K562 (cell line): ENCODE data around the gene TMTC2. TPM values are rescaled to one million over a fixed set of nuclear protein-coding genes. Genes with fewer than 3 reads are reported as not detected.

Source experiments
- ATAC-seq: fragments of 200-7000 bp; cut with Tn5 transposase; 3 replicates; pipeline ENCODE4 v1.9.1; 2020; ENCODE audit warnings: moderate library complexity
- BruUV-seq: library from RNA; stranded (reverse); fragments of 400-500 nt; replicated peaks from 2 replicates; lab custom pipeline; 2021; lab: Mats Ljungman, UMichigan
- CTCF ChIA-PET: fragments of 300-600 bp; formaldehyde crosslinking; extraction: SDS; loops from one replicate; lab custom pipeline; 2021; ENCODE audit warnings: low intra/inter-chr PET ratio; lab: Yijun Ruan, JAX
- POLR2A ChIA-PET: fragments of 300-600, 350-650 bp; sonication (Branson Sonifier 250); formaldehyde crosslinking; extraction: SDS; loops from one replicate; lab custom pipeline; 2021; ENCODE audit warnings: antibody characterized with exemption, inconsistent platforms; lab: Yijun Ruan, JAX
- DNase-seq, 4 experiments: peaks; one replicate each; pipeline versions ENCODE4 v3.0.0 to v3.0.0-alpha.2; 2011 to 2018; ENCODE audit warnings: low spot score in 3 of 4, mixed read lengths in 3 of 4; ENCODE audit errors: extremely low read depth in 1 of 4
- FAIRE-seq: peaks from 2 replicates; lab custom pipeline; 2011; peaks lifted over from hg19 to GRCh38; lab: Jason Lieb, UNC
- H2AFZ ChIP-seq: 2 replicates; pipeline ENCODE4 v1.6.0; 2011; ENCODE audit warnings: low read depth, low read length, control low read depth, inconsistent platforms
- H3K27ac ChIP-seq: fragments of 200-600 bp; 3 replicates; pipeline ENCODE4 v1.8.0; 2011; ENCODE audit warnings: low read depth, mild to moderate bottlenecking, control low read depth, inconsistent platforms, low read length, moderate library complexity, mixed read lengths; ENCODE audit errors: extremely low read depth
- H3K27me3 ChIP-seq, 2 experiments: fragments of 300-600 bp in 1 of 2; 2 replicates in 1 of 2; 3 replicates in 1 of 2; pipeline versions ENCODE4 v1.6.0 to v1.8.0; 2011; ENCODE audit warnings: inconsistent platforms in 2 of 2, low read length in 2 of 2, mild to moderate bottlenecking in 1 of 2, mixed read lengths in 1 of 2, moderate library complexity in 1 of 2; ENCODE audit not compliant: control insufficient read depth in 2 of 2, insufficient read depth in 2 of 2
- H3K36me3 ChIP-seq: fragments of 300-600 bp; 3 replicates; pipeline ENCODE4 v1.8.0; 2011; ENCODE audit warnings: mild to moderate bottlenecking, low read length, inconsistent platforms; ENCODE audit not compliant: control insufficient read depth, insufficient read depth
- H3K4me1 ChIP-seq, 2 experiments: fragments of 200-600 bp in 1 of 2; replicated peaks in 1 of 2; 2 replicates in 1 of 2; 3 replicates in 1 of 2; pipeline versions ENCODE4 v1.5.1 to v1.8.0; 2011; ENCODE audit warnings: inconsistent platforms in 2 of 2, low read length in 2 of 2, mild to moderate bottlenecking in 1 of 2, mixed read lengths in 1 of 2, moderate library complexity in 1 of 2; ENCODE audit not compliant: control insufficient read depth in 2 of 2, insufficient read depth in 2 of 2
- H3K4me2 ChIP-seq: 2 replicates; pipeline ENCODE4 v1.6.1; 2011; ENCODE audit warnings: low read length, control low read depth, inconsistent platforms, mixed read lengths; ENCODE audit not compliant: insufficient read depth
- H3K4me3 ChIP-seq: fragments of 200-600 bp; sonication (generic), shearing (Covaris generic); 2 replicates; pipeline ENCODE4 v1.5.1; 2016; ENCODE audit warnings: control low read depth, inconsistent platforms
- H3K79me2 ChIP-seq: fragments of 200-600 bp; 3 replicates; pipeline ENCODE4 v1.8.0; 2011; ENCODE audit warnings: low read length, inconsistent platforms; ENCODE audit not compliant: control insufficient read depth, insufficient read depth
- H3K9ac ChIP-seq, 2 experiments: 2 replicates each; pipeline versions ENCODE4 v1.6.0 to v1.6.1; 2011; ENCODE audit warnings: low read depth in 2 of 2, low read length in 2 of 2, control low read depth in 1 of 2, inconsistent platforms in 1 of 2, mild to moderate bottlenecking in 1 of 2, mixed read lengths in 1 of 2; ENCODE audit not compliant: insufficient read depth in 1 of 2
- H3K9me1 ChIP-seq: one replicate; pipeline ENCODE4 v1.6.0; 2011; ENCODE audit warnings: inconsistent platforms, mild to moderate bottlenecking, low read length, moderate library complexity; ENCODE audit not compliant: control insufficient read depth, insufficient read depth
- H3K9me3 ChIP-seq: replicated peaks from 2 replicates; pipeline ENCODE4 v1.5.1; 2011; ENCODE audit warnings: low read depth, low read length, inconsistent platforms; ENCODE audit not compliant: control insufficient read depth, insufficient read depth
- H4K20me1 ChIP-seq: replicated peaks from 2 replicates; pipeline ENCODE4 v1.6.1; 2011; ENCODE audit warnings: low read length, inconsistent platforms, mixed read lengths; ENCODE audit not compliant: control insufficient read depth, insufficient read depth
- POU5F1 ChIP-seq: fragments of 150-350 bp; IDR thresholded peaks from 2 replicates; pipeline ENCODE4 v1.6.1; 2014; ENCODE audit warnings: borderline replicate concordance, low read length, low read depth, mild to moderate bottlenecking; ENCODE audit not compliant: partially characterized antibody
- SRSF3 ChIP-seq: fragments of 200-400 bp; formaldehyde crosslinking; IDR thresholded peaks from 2 replicates; pipeline ENCODE4 v1.6.1; 2016; ENCODE audit warnings: mild to moderate bottlenecking, low read length, moderate library complexity; ENCODE audit not compliant: insufficient read depth
- TFE3 ChIP-seq: fragments of 450-650 bp; formaldehyde crosslinking; IDR thresholded peaks from 2 replicates; pipeline ENCODE4 v1.4.0; 2020; ENCODE audit warnings: mild to moderate bottlenecking, mixed read lengths
- UBTF ChIP-seq, 2 experiments: IDR thresholded peaks; 2 replicates each; pipeline ENCODE4 v1.6.1; 2012; ENCODE audit warnings: improper control_type of control experiment in 2 of 2, low read depth in 2 of 2, low read length in 2 of 2, borderline replicate concordance in 1 of 2
- ZNF41 ChIP-seq: fragments of 250-450 bp; sonication (Bioruptor Pico); conservative IDR thresholded peaks from 2 replicates; pipeline ENCODE4 v1.4.0; 2020; ENCODE audit warnings: mild to moderate bottlenecking
- WGBS: fragments of 100-300 bp; shearing (Covaris generic); methylation state at CpG from one replicate; pipeline ENCODE4 v1.1.6; 2016; ENCODE audit warnings: low coverage, mixed read lengths; ENCODE audit not compliant: insufficient coverage; ENCODE audit errors: missing lambda C conversion rate; 5-methylcytosine and 5-hydroxymethylcytosine counted together
- in situ Hi-C: fragments of 300-500 bp; cut with MboI; formaldehyde crosslinking; loops from 4 replicates; pipeline ENCODE4 v1.15.0; 2018; ENCODE audit warnings: inconsistent platforms, mixed read lengths
- intact Hi-C: fragments of 100-400 bp; cut with micrococcal nuclease; formaldehyde crosslinking; loops from 2 replicates; pipeline ENCODE4 v1.14.2; 2022
- polyA plus RNA-seq, 8 experiments: library from polyadenylated mRNA; depleted of rRNA in 4 of 8; stranded (reverse) in 5 of 8; unstranded in 3 of 8; fragments of >200 nt; fragmentation: Nextera tagmentation in 2 of 8; fragmentation: Illumina TruSeq in 1 of 8; extraction: Ambion mirVana in 2 of 8; extraction: Trizol in 1 of 8; gene quantifications; 2 replicates each; pipeline versions ENCODE4 v1.2.1 to v1.2.3, GENCODE V29; 2011 to 2014; ENCODE audit warnings: inconsistent platforms in 1 of 8, missing spikeins in 1 of 8
- total RNA-seq, 7 experiments: library from RNA; depleted of rRNA in 6 of 7; stranded (reverse); fragments of >200 nt in 6 of 7; fragmentation: Illumina TruSeq in 2 of 7; extraction: Trizol in 2 of 7; gene quantifications; 2 replicates each; pipeline versions ENCODE4 v1.2.1 to v1.2.3, GENCODE V29; 2011 to 2021; ENCODE audit warnings: low replicate concordance in 1 of 7

The TMTC2 gene
- total and polyA plus RNA-seq, 9 of the 15 experiments (the other 6 are each of a cell fraction or from before 2014, with no cell fraction given) = 0.29 to 1.1 (median 0.55) TPM

- H2AFZ ChIP-seq = no peak overlapping the region
- no TSS peak for BruUV-seq
- H3K79me2 ChIP-seq = no peaks in the 10 kb centered on the region
- H3K9ac ChIP-seq = no peak overlapping the region
- H3K27me3 ChIP-seq = no peaks in the 10 kb centered on the region
- H3K4me3 ChIP-seq = no peak overlapping the region
- no peak overlapping the region for H3K27ac ChIP-seq
- intact Hi-C loops = no loop called here
- H3K9me3 ChIP-seq = no peaks in the 10 kb centered on the region
- ATAC-seq = no peak
- no peaks in the 10 kb centered on the region for H4K20me1 ChIP-seq
- ChIA-PET CTCF (no interaction called here), POLR2A (no interaction called here)
- WGBS = 3% methylated on average over 4 of the region's 4 CpGs
- no peak for DNase-seq
- no peak for TF ChIP-seq POU5F1
- TF ChIP-seq SRSF3 = no peak
- no peak for TF ChIP-seq ZNF41 (CRISPR knock-in tag)
- TF ChIP-seq TFE3 = peak; percentile 52; the same call in 1 of the 2 replicates
- TF ChIP-seq UBTF (IDR thresholded peaks at IDR 0.05; ENCODE audit: borderline replicate concordance in 1 of 2, low read depth in 2 of 2, low read length in 2 of 2) = no peak
- TF ChIP-seq, all 486 proteins: peak for 1
- in situ Hi-C loops = no loop called here
- H3K4me1 ChIP-seq = no peaks in the 10 kb centered on the region
- no peaks in the 10 kb centered on the region for H3K9me1 ChIP-seq
- H3K36me3 ChIP-seq = no peaks in the 10 kb centered on the region
- FAIRE-seq = no peak
- H3K4me2 ChIP-seq = no peak overlapping the region
Measured at GRCh38 chr12:82780517-82780916, 93.8 kb downstream of the TMTC2 start.
